HG02642 (cell line): Measurements from ENCODE around the gene ZBTB4.
"Not testable (repeated sequence)": the region's sequence is repeated elsewhere in the genome, so short reads cannot be mapped to it uniquely, and the experiment has no call there.

Experiments used
- ATAC-seq: cut with Tn5 transposase; IDR thresholded peaks from one replicate; pipeline ENCODE4 v1.9.1; 2021; ENCODE audit warnings: mild to moderate bottlenecking; ENCODE audit not compliant: unreplicated experiment, poor library complexity

The ZBTB4 gene

GRCh38 chr17:7496470-7497183 is 17.2 kb upstream of the ZBTB4 start:
- ATAC-seq, result no peak

- no peak for ATAC-seq
These were observed 16.5 kb upstream of the ZBTB4 start for GRCh38 chr17:7495906-7496434.

GRCh38 chr17:7493941-7494340 is 14.5 kb upstream of the ZBTB4 start:
- ATAC-seq, result no peak

GRCh38 chr17:7491583-7491982 is 12.2 kb upstream of the ZBTB4 start:
- no peak for ATAC-seq

GRCh38 chr17:7490144-7490543 is 10.7 kb upstream of the ZBTB4 start:
- no peak for ATAC-seq

GRCh38 chr17:7486181-7486580 is 6.8 kb upstream of the ZBTB4 start:
- ATAC-seq, result no peak

- no peak for ATAC-seq
These were observed 5.5 kb upstream of the ZBTB4 start for GRCh38 chr17:7484919-7485377.

- peak; percentile 68 for ATAC-seq
These were observed 4.9 kb upstream of the ZBTB4 start, which contains the start of gene POLR2A for GRCh38 chr17:7484067-7484918. POLR2A (plus strand) TSS chr17:7484366.

GRCh38 chr17:7483255-7484066 is 4.0 kb upstream of the ZBTB4 start:
- peak; percentile 43 for ATAC-seq

GRCh38 chr17:7482742-7483088 is 3.3 kb upstream of the ZBTB4 start:
- not testable (repeated sequence) for ATAC-seq

GRCh38 chr17:7481842-7482741 is 2.7 kb upstream of the ZBTB4 start:
- ATAC-seq, result not testable (repeated sequence)

- ATAC-seq, result not testable (repeated sequence)
These were observed 1.8 kb upstream of the ZBTB4 start, which contains the start of gene SLC35G6 for GRCh38 chr17:7481275-7481674. SLC35G6 (plus strand) TSS chr17:7481446; CDS start chr17:7481517, 71 bp downstream.

GRCh38 chr17:7480089-7480384 is 606 bp upstream of the ZBTB4 start:
- ATAC-seq, result no peak

GRCh38 chr17:7478276-7479212 is 887 bp downstream of the ZBTB4 start:
- no peak for ATAC-seq

- no peak for ATAC-seq
These were observed 1.8 kb downstream of the ZBTB4 start for GRCh38 chr17:7477392-7478275.

GRCh38 chr17:7476951-7477350 is 2.5 kb downstream of the ZBTB4 start:
- no peak for ATAC-seq

GRCh38 chr17:7476494-7476893 is 2.9 kb downstream of the ZBTB4 start:
- no peak for ATAC-seq
